Measurements from ENCODE around the gene EYS.

EYS gene

GRCh38 chr6:64672651-64673050 is 1034.4 kb downstream of the EYS start:
- no peak overlapping the region for H3K4me3 ChIP-seq (ENCODE audit: low read depth, low read length)
- DNase-seq (ENCODE audit: low read depth) = no peak
- TF ChIP-seq CTCF (IDR thresholded peaks at IDR 0.05; ENCODE audit: control insufficient read depth, extremely low read depth, insufficient read depth) = no peak

- no peak overlapping the region for H3K4me3 ChIP-seq (ENCODE audit: low read depth, low read length)
- TF ChIP-seq CTCF (IDR thresholded peaks at IDR 0.05; ENCODE audit: control insufficient read depth, extremely low read depth, insufficient read depth) = no peak
- no peak for DNase-seq (ENCODE audit: low read depth)
These were observed 1034.9 kb downstream of the EYS start for GRCh38 chr6:64672131-64672530.

GRCh38 chr6:64665137-64665536 is 1041.9 kb downstream of the EYS start:
- no peak for TF ChIP-seq CTCF (IDR thresholded peaks at IDR 0.05; ENCODE audit: control insufficient read depth, extremely low read depth, insufficient read depth)
- DNase-seq (ENCODE audit: low read depth) = no peak
- H3K4me3 ChIP-seq (ENCODE audit: low read depth, low read length) = no peak overlapping the region

- no peak overlapping the region for H3K4me3 ChIP-seq (ENCODE audit: low read depth, low read length)
- TF ChIP-seq CTCF (IDR thresholded peaks at IDR 0.05; ENCODE audit: control insufficient read depth, extremely low read depth, insufficient read depth) = no peak
- no peak for DNase-seq (ENCODE audit: low read depth)
These were observed 1042.5 kb downstream of the EYS start for GRCh38 chr6:64664480-64664879.

- no peak for TF ChIP-seq CTCF (IDR thresholded peaks at IDR 0.05; ENCODE audit: control insufficient read depth, extremely low read depth, insufficient read depth)
- no peak for DNase-seq (ENCODE audit: low read depth)
- H3K4me3 ChIP-seq (ENCODE audit: low read depth, low read length) = no peak overlapping the region
These were observed 1063.0 kb downstream of the EYS start for GRCh38 chr6:64644024-64644423.

- no peak for DNase-seq (ENCODE audit: low read depth)
- no peak for TF ChIP-seq CTCF (IDR thresholded peaks at IDR 0.05; ENCODE audit: control insufficient read depth, extremely low read depth, insufficient read depth)
- no peak overlapping the region for H3K4me3 ChIP-seq (ENCODE audit: low read depth, low read length)
These were observed 1076.1 kb downstream of the EYS start for GRCh38 chr6:64630901-64631300.

- no peak overlapping the region for H3K4me3 ChIP-seq (ENCODE audit: low read depth, low read length)
- no peak for TF ChIP-seq CTCF (IDR thresholded peaks at IDR 0.05; ENCODE audit: control insufficient read depth, extremely low read depth, insufficient read depth)
- DNase-seq (ENCODE audit: low read depth) = no peak
These were observed 1084.1 kb downstream of the EYS start for GRCh38 chr6:64622944-64623343.

Measured in LNCaP clone FGC (cell line).